Activated T-helper 17 cell treated with anti-CD3 and anti-CD28 coated beads, Interleukin-2, amount 50 U/mL, for 72 hours (primary cell): Measurements from ENCODE around the gene CHTF8. TPM values are rescaled to one million over a fixed set of nuclear protein-coding genes. Genes with fewer than 3 reads are reported as not detected.

Source experiments
- ATAC-seq: fragments of 150-1000 bp; cut with Tn5 transposase; replicated peaks from 2 replicates; pipeline ENCODE4 v1.10.0; 2021; ENCODE audit warnings: mild to moderate bottlenecking, moderate library complexity
- H3K27ac Mint-ChIP-seq: one replicate; pipeline ENCODE4 v1.8.0; 2022; ENCODE audit warnings: mixed read lengths
- H3K27me3 Mint-ChIP-seq: one replicate; pipeline ENCODE4 v1.8.0; 2022; ENCODE audit warnings: mixed read lengths
- H3K36me3 Mint-ChIP-seq: one replicate; pipeline ENCODE4 v1.8.0; 2022; ENCODE audit warnings: low read depth, mild to moderate bottlenecking, mixed read lengths
- H3K4me1 Mint-ChIP-seq: one replicate; pipeline ENCODE4 v1.8.0; 2022; ENCODE audit warnings: mixed read lengths
- H3K4me3 Mint-ChIP-seq: one replicate; pipeline ENCODE4 v1.8.0; 2022; ENCODE audit warnings: mild to moderate bottlenecking, mixed read lengths
- H3K9me3 Mint-ChIP-seq: one replicate; pipeline ENCODE4 v1.8.0; 2022; ENCODE audit warnings: mixed read lengths
- total RNA-seq, 2 donors: library from RNA; stranded (reverse); gene quantifications; one replicate each; pipeline ENCODE4 v1.2.3, GENCODE V29; 2022

The CHTF8 gene
- total RNA-seq, 2 donors from 2014 or later: 103 to 129 TPM

GRCh38 chr16:69112285-69113129, 19.9 kb downstream of the CHTF8 start:
- Mint-ChIP-seq H3K36me3 (peaks cover 47% of the 10 kb centered on the region), H3K9me3 (no peaks in the 10 kb centered on the region), H3K4me1 (no peaks in the 10 kb centered on the region), H3K27ac (no peak overlapping the region), H3K4me3 (no peak overlapping the region), H3K27me3 (peaks cover 14% of the 10 kb centered on the region)
- ATAC-seq: peak; percentile 82

- H3K27ac Mint-ChIP-seq: no peak overlapping the region
- no peaks in the 10 kb centered on the region for H3K4me1 Mint-ChIP-seq
- peaks cover 41% of the 10 kb centered on the region for H3K36me3 Mint-ChIP-seq
- H3K9me3 Mint-ChIP-seq: no peaks in the 10 kb centered on the region
- no peak for ATAC-seq
- H3K4me3 Mint-ChIP-seq: no peak overlapping the region
- peaks cover 19% of the 10 kb centered on the region for H3K27me3 Mint-ChIP-seq
These were observed 20.5 kb downstream of the CHTF8 start for GRCh38 chr16:69111876-69112230.

DNA sequence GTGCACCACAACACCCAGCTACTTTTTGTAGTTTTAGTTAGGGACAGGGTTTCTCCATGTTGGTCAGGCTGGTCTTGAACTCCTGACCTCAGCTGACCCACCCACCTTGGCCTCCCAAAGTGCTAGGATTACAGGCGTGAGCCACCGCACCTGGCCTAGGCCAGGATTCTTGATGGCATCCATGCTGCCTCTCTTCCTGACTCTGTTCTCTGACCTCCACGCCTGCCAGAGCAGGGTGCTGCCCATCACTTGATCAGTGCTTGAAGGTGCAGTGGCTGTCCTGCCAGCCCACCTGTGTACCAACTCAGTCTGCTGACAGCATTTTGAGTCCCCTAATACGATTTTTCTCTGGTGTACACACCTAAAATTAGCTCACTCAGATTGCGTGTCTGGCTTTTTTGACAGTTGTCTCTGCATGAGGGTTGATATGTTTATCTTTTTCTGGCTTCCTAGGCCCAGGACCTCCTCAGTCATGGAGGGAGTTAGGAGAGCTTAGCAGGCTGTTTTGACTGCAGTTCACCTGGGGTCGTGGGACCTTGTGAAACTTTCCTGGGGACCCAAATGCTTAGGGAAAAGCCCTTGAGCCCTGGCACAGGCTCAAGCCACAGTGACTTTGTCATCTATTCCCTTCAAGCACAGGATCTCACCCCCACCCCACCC, 21.0 kb downstream of the CHTF8 start:
- Mint-ChIP-seq H3K4me1 (no peaks in the 10 kb centered on the region), H3K27ac (no peak overlapping the region), H3K9me3 (no peaks in the 10 kb centered on the region), H3K4me3 (no peak overlapping the region), H3K27me3 (peaks cover 19% of the 10 kb centered on the region), H3K36me3 (peaks cover 38% of the 10 kb centered on the region)
- no peak for ATAC-seq

DNA sequence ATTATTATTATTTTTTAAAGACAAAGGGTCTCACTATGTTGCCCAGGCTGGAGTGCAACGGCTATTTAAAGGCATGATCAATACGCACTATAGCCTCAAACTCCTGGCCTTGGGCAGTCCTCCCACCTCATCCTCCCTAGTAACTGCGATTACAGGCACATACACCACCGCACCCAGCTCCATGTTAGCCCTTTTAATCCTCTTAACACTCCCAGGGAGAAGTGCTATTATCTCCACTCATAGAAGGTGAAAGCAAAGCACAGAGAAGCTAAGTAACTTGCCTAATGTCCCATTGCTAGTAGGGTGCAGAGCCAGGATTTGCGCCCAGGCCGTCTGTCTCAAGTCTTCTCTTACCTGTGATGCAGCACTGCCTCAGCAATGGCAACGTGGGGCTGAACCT, 22.0 kb downstream of the CHTF8 start:
- ATAC-seq: no peak
- H3K27me3 Mint-ChIP-seq: peaks cover 23% of the 10 kb centered on the region

GRCh38 chr16:69109486-69110270, 22.7 kb downstream of the CHTF8 start:
- Mint-ChIP-seq H3K4me3 (no peak overlapping the region), H3K9me3 (no peaks in the 10 kb centered on the region), H3K4me1 (peaks cover 6% of the 10 kb centered on the region), H3K36me3 (peaks cover 32% of the 10 kb centered on the region), H3K27ac (no peak overlapping the region), H3K27me3 (peaks cover 27% of the 10 kb centered on the region)
- no peak for ATAC-seq

More for the DNA sequence above, 22.0 kb downstream of the CHTF8 start:
- Mint-ChIP-seq H3K4me1 (peaks cover 3% of the 10 kb centered on the region), H3K36me3 (peaks cover 32% of the 10 kb centered on the region), H3K4me3 (no peak overlapping the region), H3K27ac (no peak overlapping the region), H3K9me3 (no peaks in the 10 kb centered on the region)

DNA sequence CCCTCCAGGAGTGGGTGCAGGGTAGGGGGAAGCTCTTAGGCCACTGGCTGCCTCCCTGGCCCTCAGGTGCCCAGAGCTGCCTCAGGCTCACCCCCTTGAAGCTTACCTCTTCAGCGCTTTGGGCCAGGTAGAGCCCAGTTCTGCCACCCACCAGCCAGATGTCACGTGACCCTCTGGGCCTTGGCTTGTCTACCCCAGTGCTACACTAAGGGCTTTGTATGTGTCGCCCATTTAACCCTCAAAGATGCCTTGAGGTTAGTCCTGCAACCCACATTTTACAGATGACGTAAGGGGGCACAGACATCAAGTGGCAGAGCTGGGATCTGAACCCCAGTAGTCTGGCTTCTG, 23.5 kb downstream of the CHTF8 start:
- Mint-ChIP-seq H3K4me1 (peaks cover 6% of the 10 kb centered on the region), H3K27ac (no peak overlapping the region), H3K9me3 (no peaks in the 10 kb centered on the region), H3K27me3 (peaks cover 27% of the 10 kb centered on the region), H3K36me3 (peaks cover 32% of the 10 kb centered on the region), H3K4me3 (no peak overlapping the region)
- no peak for ATAC-seq

DNA sequence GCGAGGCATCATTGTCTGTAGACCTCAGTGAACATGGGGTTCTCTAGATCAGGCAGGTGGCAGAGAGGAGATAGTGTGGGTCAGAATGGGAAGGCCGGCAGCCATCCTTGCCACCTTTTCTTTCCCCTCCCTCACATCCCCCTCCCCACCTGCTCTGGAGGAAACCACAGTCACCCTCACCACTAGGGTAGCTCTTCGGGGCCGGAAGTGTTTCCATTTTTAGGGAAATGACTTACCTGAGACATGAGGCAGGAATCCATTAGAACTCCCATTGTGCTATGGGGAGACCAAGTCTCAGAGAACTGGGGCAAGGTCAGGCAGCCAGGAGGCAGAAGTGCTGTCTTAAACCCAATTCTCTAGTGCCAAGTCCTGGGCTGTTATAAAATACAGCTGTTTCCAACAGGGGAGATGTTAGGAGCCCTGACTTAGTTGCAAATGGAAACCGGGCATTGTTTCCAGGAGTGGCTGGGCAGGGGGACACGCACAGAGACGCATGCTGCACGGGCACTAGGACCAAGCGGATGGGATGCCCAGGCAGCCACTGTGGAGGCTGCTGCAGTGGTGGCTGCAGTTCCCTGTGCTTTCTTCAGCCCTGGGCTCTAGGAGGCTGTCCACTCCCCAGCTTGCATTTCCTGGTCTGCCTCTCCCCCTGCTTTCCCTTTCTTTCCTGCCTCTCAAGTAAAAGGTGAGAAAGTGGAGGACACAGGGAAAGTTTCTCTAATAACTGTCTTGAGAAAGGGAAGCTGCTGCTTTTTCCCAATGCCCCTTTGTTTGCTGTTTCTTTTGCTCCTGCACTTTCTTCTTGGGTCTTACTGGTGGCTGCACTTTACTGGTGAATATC, 24.1 kb downstream of the CHTF8 start:
- no peak for ATAC-seq
- peaks cover 6% of the 10 kb centered on the region for H3K4me1 Mint-ChIP-seq
- H3K27me3 Mint-ChIP-seq: peaks cover 27% of the 10 kb centered on the region
- H3K27ac Mint-ChIP-seq: no peak overlapping the region
- H3K36me3 Mint-ChIP-seq: peaks cover 32% of the 10 kb centered on the region
- no peak overlapping the region for H3K4me3 Mint-ChIP-seq
- H3K9me3 Mint-ChIP-seq: no peaks in the 10 kb centered on the region

- H3K9me3 Mint-ChIP-seq: no peaks in the 10 kb centered on the region
- peaks cover 30% of the 10 kb centered on the region for H3K36me3 Mint-ChIP-seq
- no peak for ATAC-seq
- H3K27ac Mint-ChIP-seq: no peak overlapping the region
- H3K4me1 Mint-ChIP-seq: peaks cover 6% of the 10 kb centered on the region
- peaks cover 27% of the 10 kb centered on the region for H3K27me3 Mint-ChIP-seq
- H3K4me3 Mint-ChIP-seq: peak overlapping the region; percentile 45
These were observed 24.9 kb downstream of the CHTF8 start for GRCh38 chr16:69107316-69107962.

DNA sequence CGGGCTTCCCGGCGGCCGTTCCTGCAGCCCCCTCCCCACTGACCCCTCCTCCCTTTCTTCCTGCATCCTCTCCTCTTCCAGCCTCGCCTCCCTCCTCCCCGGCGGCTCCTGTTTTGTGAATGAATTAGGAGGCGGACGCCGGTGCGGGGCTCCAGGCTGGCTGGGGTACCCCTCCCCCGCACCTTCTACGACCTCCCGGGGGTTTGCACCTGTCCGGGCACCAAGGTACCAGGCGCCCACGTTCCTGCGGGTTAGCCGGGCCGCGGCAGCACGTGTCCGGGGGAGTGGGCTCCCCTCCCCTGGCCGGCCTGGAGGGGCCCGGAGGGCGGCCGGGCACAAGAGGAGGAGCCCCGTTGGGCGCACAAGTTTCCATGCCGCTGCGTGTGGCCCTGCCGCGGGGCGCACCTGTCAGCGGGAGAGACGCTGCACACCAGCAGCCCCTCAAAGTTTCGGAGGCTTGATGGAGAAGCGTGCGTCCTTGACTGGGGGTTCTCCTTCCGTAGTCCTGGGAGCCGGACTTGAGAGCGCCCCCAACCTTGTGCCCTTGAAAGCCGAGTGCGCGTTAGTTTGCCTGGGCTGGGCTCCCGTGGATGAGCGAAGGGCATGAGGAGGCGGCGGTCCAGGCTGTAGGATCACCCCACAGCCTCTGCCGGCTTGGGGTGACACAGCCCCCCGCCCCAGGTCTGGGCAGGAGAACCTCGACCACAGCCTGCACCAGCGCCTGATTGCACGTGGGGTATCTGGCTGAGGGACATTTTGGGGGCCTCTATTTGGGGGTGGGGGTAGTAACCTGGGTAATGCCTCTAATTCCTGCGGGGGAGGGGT, 25.7 kb downstream of the CHTF8 start:
- Mint-ChIP-seq H3K27me3 (peaks cover 27% of the 10 kb centered on the region), H3K9me3 (no peaks in the 10 kb centered on the region), H3K4me1 (peaks cover 6% of the 10 kb centered on the region), H3K4me3 (peak overlapping the region; percentile 45), H3K36me3 (peaks cover 22% of the 10 kb centered on the region), H3K27ac (no peak overlapping the region)
- no peak for ATAC-seq

- peak; percentile 59 for ATAC-seq
- Mint-ChIP-seq H3K4me1 (peaks cover 6% of the 10 kb centered on the region), H3K4me3 (peak within 1 kb of the TSS; percentile 70), H3K36me3 (peaks cover 18% of the 10 kb centered on the region), H3K9me3 (no peaks in the 10 kb centered on the region), H3K27me3 (peaks cover 27% of the 10 kb centered on the region), H3K27ac (no peak within 1 kb of the TSS)
These were observed 26.7 kb downstream of the CHTF8 start, which contains the start of gene HAS3 for GRCh38 chr16:69105501-69106361. Gene HAS3 (plus strand): TSS chr16:69105653. CDS start chr16:69109396, 3,743 bp downstream.

- no peak overlapping the region for H3K27ac Mint-ChIP-seq
- peaks cover under 1% of the 10 kb centered on the region for H3K4me1 Mint-ChIP-seq
- H3K4me3 Mint-ChIP-seq: no peak overlapping the region
- ATAC-seq: no peak
- H3K36me3 Mint-ChIP-seq: peaks cover under 1% of the 10 kb centered on the region
- H3K9me3 Mint-ChIP-seq: no peaks in the 10 kb centered on the region
- peaks cover 1% of the 10 kb centered on the region for H3K27me3 Mint-ChIP-seq
These were observed 32.2 kb downstream of the CHTF8 start for GRCh38 chr16:69100071-69100691.

- H3K4me1 Mint-ChIP-seq: no peaks in the 10 kb centered on the region
- no peaks in the 10 kb centered on the region for H3K9me3 Mint-ChIP-seq
- no peaks in the 10 kb centered on the region for H3K27me3 Mint-ChIP-seq
- no peak for ATAC-seq
- no peak overlapping the region for H3K27ac Mint-ChIP-seq
- no peaks in the 10 kb centered on the region for H3K36me3 Mint-ChIP-seq
- no peak overlapping the region for H3K4me3 Mint-ChIP-seq
These were observed 37.2 kb downstream of the CHTF8 start for GRCh38 chr16:69095193-69095592.
